Stimulated activated naive CD8-positive, alpha-beta T cell treated with anti-CD3 and anti-CD28 coated beads, Interleukin-15, Interleukin-2, amounts not matched to agents 100 ng/mL and 50 ng/mL, for 24 hours (primary cell): ENCODE measurements around the gene ASCL3.

Source experiments
- H3K27ac Mint-ChIP-seq: one replicate; pipeline ENCODE4 v1.8.0; 2021; ENCODE audit warnings: mild to moderate bottlenecking, mixed read lengths
- H3K27me3 Mint-ChIP-seq: one replicate; pipeline ENCODE4 v1.8.0; 2021; ENCODE audit warnings: mixed read lengths
- H3K36me3 Mint-ChIP-seq: one replicate; pipeline ENCODE4 v1.8.0; 2021; ENCODE audit warnings: low read depth, mixed read lengths
- H3K4me1 Mint-ChIP-seq: one replicate; pipeline ENCODE4 v1.8.0; 2021; ENCODE audit warnings: low read depth, mixed read lengths
- H3K4me3 Mint-ChIP-seq: one replicate; pipeline ENCODE4 v1.8.0; 2021; ENCODE audit warnings: mild to moderate bottlenecking, mixed read lengths
- H3K9me3 Mint-ChIP-seq: one replicate; pipeline ENCODE4 v1.8.0; 2021; ENCODE audit warnings: mixed read lengths

Gene ASCL3

GRCh38 chr11:8930456-8931175 is 12.2 kb downstream of the ASCL3 start:
- H3K4me1 Mint-ChIP-seq, result no peaks in the 10 kb centered on the region
- H3K4me3 Mint-ChIP-seq, result no peak overlapping the region
- H3K36me3 Mint-ChIP-seq, result no peaks in the 10 kb centered on the region
- H3K27ac Mint-ChIP-seq, result no peak overlapping the region
- H3K9me3 Mint-ChIP-seq, result no peaks in the 10 kb centered on the region
- no peaks in the 10 kb centered on the region for H3K27me3 Mint-ChIP-seq

- Mint-ChIP-seq H3K4me3 (no peak overlapping the region), H3K9me3 (no peaks in the 10 kb centered on the region), H3K27ac (no peak overlapping the region), H3K36me3 (no peaks in the 10 kb centered on the region), H3K27me3 (no peaks in the 10 kb centered on the region), H3K4me1 (no peaks in the 10 kb centered on the region)
Observed at GRCh38 chr11:8928981-8929615, 13.7 kb downstream of the ASCL3 start.

- Mint-ChIP-seq H3K27me3 (no peaks in the 10 kb centered on the region), H3K4me3 (no peak overlapping the region), H3K4me1 (no peaks in the 10 kb centered on the region), H3K27ac (no peak overlapping the region), H3K9me3 (no peaks in the 10 kb centered on the region), H3K36me3 (no peaks in the 10 kb centered on the region)
Observed at GRCh38 chr11:8928205-8928604, 14.6 kb downstream of the ASCL3 start.

- no peak overlapping the region for H3K4me3 Mint-ChIP-seq
Observed at GRCh38 chr11:8927233-8927632, 15.6 kb downstream of the ASCL3 start.

GRCh38 chr11:8926236-8926635 is 16.6 kb downstream of the ASCL3 start:
- Mint-ChIP-seq H3K36me3 (peaks cover 20% of the 10 kb centered on the region), H3K9me3 (no peaks in the 10 kb centered on the region), H3K4me3 (no peak overlapping the region), H3K27ac (no peak overlapping the region), H3K27me3 (no peaks in the 10 kb centered on the region), H3K4me1 (no peaks in the 10 kb centered on the region)

More at GRCh38 chr11:8927233-8927632, 15.6 kb downstream of the ASCL3 start:
- Mint-ChIP-seq H3K9me3 (no peaks in the 10 kb centered on the region), H3K36me3 (peaks cover 10% of the 10 kb centered on the region), H3K27ac (no peak overlapping the region), H3K27me3 (no peaks in the 10 kb centered on the region), H3K4me1 (no peaks in the 10 kb centered on the region)

- Mint-ChIP-seq H3K27me3 (no peaks in the 10 kb centered on the region), H3K27ac (no peak overlapping the region), H3K9me3 (no peaks in the 10 kb centered on the region), H3K4me1 (no peaks in the 10 kb centered on the region), H3K36me3 (peaks cover 22% of the 10 kb centered on the region), H3K4me3 (no peak overlapping the region)
Observed at GRCh38 chr11:8925711-8926110, 17.1 kb downstream of the ASCL3 start.

GRCh38 chr11:8922691-8923090 is 20.1 kb downstream of the ASCL3 start:
- H3K27me3 Mint-ChIP-seq, result no peaks in the 10 kb centered on the region
- no peaks in the 10 kb centered on the region for H3K9me3 Mint-ChIP-seq
- H3K36me3 Mint-ChIP-seq, result peaks cover 42% of the 10 kb centered on the region
- H3K4me3 Mint-ChIP-seq, result no peak overlapping the region
- no peak overlapping the region for H3K27ac Mint-ChIP-seq
- H3K4me1 Mint-ChIP-seq, result no peaks in the 10 kb centered on the region

- Mint-ChIP-seq H3K36me3 (peaks cover 59% of the 10 kb centered on the region), H3K4me3 (no peak overlapping the region), H3K9me3 (no peaks in the 10 kb centered on the region), H3K4me1 (peaks cover 23% of the 10 kb centered on the region), H3K27me3 (no peaks in the 10 kb centered on the region), H3K27ac (no peak overlapping the region)
Observed at GRCh38 chr11:8917157-8917825, 25.5 kb downstream of the ASCL3 start.

- Mint-ChIP-seq H3K9me3 (no peaks in the 10 kb centered on the region), H3K4me3 (peak overlapping the region; percentile 68), H3K4me1 (peaks cover 33% of the 10 kb centered on the region), H3K27me3 (no peaks in the 10 kb centered on the region), H3K36me3 (peaks cover 43% of the 10 kb centered on the region), H3K27ac (no peak overlapping the region)
Observed at GRCh38 chr11:8914661-8915018, 28.2 kb downstream of the ASCL3 start.

- Mint-ChIP-seq H3K9me3 (no peaks in the 10 kb centered on the region), H3K27me3 (no peaks in the 10 kb centered on the region), H3K4me1 (peaks cover 34% of the 10 kb centered on the region), H3K27ac (peak overlapping the region; percentile 71), H3K4me3 (peak overlapping the region; percentile 68), H3K36me3 (peaks cover 39% of the 10 kb centered on the region)
Observed at GRCh38 chr11:8913961-8914660, 28.7 kb downstream of the ASCL3 start.

GRCh38 chr11:8911029-8911823 is 31.6 kb downstream of the ASCL3 start, which contains the start of gene AKIP1:
AKIP1 (plus strand) TSS chr11:8911189; CDS start chr11:8911450, 261 bp downstream.
- Mint-ChIP-seq H3K9me3 (no peaks in the 10 kb centered on the region), H3K4me1 (peaks cover 52% of the 10 kb centered on the region), H3K4me3 (peak within 1 kb of the TSS; percentile 88), H3K36me3 (peaks cover 17% of the 10 kb centered on the region), H3K27ac (peak within 1 kb of the TSS; percentile 87), H3K27me3 (no peaks in the 10 kb centered on the region)

- H3K36me3 Mint-ChIP-seq, result peaks cover 17% of the 10 kb centered on the region
- H3K27me3 Mint-ChIP-seq, result no peaks in the 10 kb centered on the region
- H3K9me3 Mint-ChIP-seq, result no peaks in the 10 kb centered on the region
- H3K4me1 Mint-ChIP-seq, result peaks cover 55% of the 10 kb centered on the region
- H3K4me3 Mint-ChIP-seq, result peak overlapping the region; percentile 88
- H3K27ac Mint-ChIP-seq, result no peak overlapping the region
Observed at GRCh38 chr11:8910649-8911026, 32.2 kb downstream of the ASCL3 start.

- H3K4me3 Mint-ChIP-seq, result no peak overlapping the region
- H3K27ac Mint-ChIP-seq, result no peak overlapping the region
Observed at GRCh38 chr11:8908099-8908498, 34.7 kb downstream of the ASCL3 start.

GRCh38 chr11:8907116-8907515 is 35.7 kb downstream of the ASCL3 start:
- Mint-ChIP-seq H3K9me3 (no peaks in the 10 kb centered on the region), H3K27me3 (no peaks in the 10 kb centered on the region), H3K36me3 (no peaks in the 10 kb centered on the region), H3K27ac (no peak overlapping the region), H3K4me1 (peaks cover 36% of the 10 kb centered on the region), H3K4me3 (no peak overlapping the region)

More at GRCh38 chr11:8908099-8908498, 34.7 kb downstream of the ASCL3 start:
- Mint-ChIP-seq H3K36me3 (peaks cover 4% of the 10 kb centered on the region), H3K27me3 (no peaks in the 10 kb centered on the region), H3K9me3 (no peaks in the 10 kb centered on the region), H3K4me1 (peaks cover 42% of the 10 kb centered on the region)
